GM21423 (cell line): ENCODE results near the gene TRAPPC2.
"Not testable (repeated sequence)": the region's sequence is repeated elsewhere in the genome, so short reads cannot be mapped to it uniquely, and the experiment has no call there.

ENCODE experiments used
- ATAC-seq: cut with Tn5 transposase; IDR thresholded peaks from one replicate; pipeline ENCODE4 v1.9.1; 2021; ENCODE audit warnings: mild to moderate bottlenecking, moderate library complexity; ENCODE audit not compliant: unreplicated experiment

TRAPPC2 gene

DNA sequence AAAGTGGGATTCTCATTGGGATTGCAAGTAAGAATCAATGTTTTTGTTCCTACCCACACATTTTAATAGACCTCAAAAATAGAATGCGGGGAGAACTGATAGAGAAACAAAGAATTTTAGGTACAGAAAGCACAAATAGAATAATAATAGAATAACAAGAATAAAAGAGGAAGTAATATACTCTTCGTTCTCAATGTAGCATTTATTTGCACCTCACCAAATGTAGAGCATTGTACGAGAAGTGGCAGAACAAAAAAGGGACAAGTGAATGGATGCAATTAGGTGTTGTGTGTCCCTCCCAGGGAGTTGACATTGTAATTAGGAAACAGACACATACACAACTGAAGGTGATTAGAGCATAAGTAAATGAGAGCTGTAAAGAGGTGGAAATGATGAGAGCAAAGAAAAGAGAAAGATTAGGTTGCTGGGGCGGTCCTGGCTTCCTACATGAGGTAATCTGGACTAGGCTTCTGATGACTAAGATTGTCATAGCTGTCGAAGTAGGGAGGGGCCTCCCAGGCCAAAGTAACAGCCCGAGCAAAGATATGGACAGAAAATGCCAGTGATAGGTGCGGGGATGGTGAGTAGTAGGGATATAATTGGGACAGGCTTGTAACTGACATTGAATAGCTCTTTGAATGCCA lies 35.1 kb downstream of the TRAPPC2 start:
- ATAC-seq: peak; percentile 35

DNA sequence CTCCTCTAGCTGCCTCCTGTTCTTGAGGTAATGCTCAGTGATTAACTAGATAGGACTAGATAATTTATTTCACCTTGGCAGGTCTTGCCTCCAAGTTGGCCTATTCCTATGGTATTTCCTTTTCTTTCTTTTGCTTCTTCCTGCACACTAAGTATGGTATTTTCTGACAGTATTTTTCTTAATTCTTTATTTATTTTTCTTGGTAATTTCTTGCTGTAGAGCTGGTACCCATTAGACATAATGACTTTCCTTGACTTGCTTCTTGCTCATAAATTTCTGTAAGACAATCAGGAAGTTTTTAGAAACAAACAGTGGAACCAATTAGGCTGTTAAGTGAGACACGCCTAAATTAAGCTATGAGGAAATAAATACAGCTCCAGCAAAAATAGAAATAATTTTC lies 36.0 kb downstream of the TRAPPC2 start:
- ATAC-seq: no peak

DNA sequence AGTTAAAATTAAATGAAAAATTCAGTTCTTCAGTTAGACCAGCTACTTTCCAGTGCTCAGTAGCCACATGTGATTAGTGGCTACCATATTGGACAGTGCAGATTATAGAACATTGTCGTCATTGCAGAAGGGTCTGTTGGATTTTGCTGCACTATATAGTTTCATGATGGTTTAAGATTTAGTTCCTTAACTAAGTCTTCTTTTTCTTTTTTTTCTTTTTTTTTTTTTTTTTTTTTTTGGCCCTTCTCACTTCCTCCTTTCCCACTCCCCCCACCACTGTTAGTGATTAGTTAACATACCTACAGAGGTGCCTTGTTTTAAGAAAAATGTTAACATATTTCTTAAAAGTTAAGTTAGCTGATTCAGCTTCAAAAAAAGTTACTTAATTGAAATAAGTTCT lies 36.4 kb downstream of the TRAPPC2 start:
- peak; percentile 17 for ATAC-seq

GRCh38 chrX:13697455-13697854 lies 37.0 kb downstream of the TRAPPC2 start:
- peak; percentile 56 for ATAC-seq

DNA sequence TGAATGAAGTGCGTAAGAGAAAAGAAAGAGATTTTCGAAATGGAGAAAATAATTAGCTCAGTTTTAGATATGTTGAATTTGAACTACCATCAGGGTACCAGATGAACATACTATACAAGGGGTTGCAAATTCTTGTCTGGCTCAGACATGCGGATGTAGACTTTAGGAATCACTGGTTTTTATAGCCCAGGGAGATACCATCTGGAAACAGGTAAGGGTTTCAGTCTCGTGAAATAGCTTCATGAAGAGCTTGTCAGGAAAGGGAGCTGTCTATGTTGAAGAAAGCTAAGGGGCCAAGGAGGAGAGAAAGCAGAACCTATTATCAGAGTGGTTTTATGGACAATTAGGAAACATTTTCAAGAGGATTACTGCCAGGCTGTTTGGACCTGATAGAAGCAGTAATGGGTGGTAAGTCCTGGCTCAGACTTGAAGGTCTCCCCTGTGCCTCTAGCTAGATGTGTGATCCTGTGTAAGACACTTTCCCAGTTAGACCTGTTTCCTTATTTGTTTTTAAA lies 38.8 kb downstream of the TRAPPC2 start:
- ATAC-seq: no peak

DNA sequence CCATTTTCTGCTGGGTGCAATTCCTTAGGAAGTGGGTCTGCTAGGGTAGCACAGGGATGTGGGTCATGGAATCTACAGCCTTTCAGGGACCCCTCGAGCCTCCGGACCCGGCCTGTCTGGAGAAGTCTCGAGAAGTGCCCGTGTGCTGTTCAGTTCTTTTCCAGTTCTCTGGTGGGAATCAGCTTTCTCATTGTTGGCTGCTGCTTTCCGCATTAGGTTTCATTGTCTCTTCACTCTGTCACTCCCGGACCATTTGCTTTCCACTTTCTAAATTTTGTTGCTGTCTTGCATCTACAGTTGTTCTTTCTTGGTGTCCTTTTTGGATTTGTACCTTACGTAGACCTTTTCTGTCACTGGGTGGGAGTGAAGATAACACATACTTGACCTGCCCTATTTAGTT lies 39.4 kb downstream of the TRAPPC2 start:
- ATAC-seq: no peak

DNA sequence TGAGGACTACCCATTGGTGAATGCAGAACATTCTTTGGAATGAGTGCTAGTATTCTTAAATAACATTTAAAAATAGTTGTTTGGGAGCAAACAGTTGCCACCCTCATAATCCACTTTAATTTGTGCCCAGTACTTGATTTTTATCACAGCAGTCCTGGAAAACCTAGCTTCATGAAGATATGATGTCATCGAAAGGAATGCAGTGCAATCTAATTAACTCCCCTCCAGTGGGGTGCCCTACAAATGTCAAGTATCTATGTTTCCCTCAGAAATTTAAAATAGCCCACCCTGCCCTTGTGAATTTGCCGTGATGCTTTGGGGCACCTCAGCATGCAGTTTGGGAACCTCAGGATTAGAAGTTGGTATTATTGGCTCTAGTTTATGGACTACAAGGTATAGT lies 40.1 kb downstream of the TRAPPC2 start:
- no peak for ATAC-seq

GRCh38 chrX:13693341-13693961 lies 41.0 kb downstream of the TRAPPC2 start:
- ATAC-seq: no peak

- no peak for ATAC-seq
Observed at GRCh38 chrX:13692771-13693231, 41.6 kb downstream of the TRAPPC2 start.

DNA sequence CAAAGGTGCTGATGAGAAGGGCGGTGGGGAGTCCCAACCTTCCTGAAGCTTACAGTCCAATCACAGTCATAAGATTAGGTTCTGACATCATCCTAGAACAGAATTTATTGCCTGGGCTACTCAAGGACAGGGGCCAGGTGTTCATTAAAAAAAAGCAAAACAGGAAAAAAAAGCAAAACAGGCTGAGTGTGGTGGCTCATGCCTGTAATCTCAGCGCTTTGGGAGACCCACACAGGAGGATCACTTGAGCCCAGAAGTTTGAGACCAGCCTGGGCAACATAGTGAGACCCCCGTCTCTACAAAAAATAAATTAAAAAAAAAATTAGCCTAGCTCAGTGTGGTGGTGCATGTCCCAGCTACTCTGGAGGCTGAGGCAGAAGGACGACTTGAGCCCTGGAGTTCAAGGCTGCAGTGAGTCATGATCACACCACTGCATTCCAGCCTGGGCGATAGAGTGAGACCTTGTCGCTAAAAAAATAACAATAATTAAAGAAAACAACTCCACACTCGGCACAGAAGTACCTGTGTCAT lies 42.5 kb downstream of the TRAPPC2 start:
- ATAC-seq: no peak

- no peak for ATAC-seq
Observed at GRCh38 chrX:13690836-13691235, 43.6 kb downstream of the TRAPPC2 start.

DNA sequence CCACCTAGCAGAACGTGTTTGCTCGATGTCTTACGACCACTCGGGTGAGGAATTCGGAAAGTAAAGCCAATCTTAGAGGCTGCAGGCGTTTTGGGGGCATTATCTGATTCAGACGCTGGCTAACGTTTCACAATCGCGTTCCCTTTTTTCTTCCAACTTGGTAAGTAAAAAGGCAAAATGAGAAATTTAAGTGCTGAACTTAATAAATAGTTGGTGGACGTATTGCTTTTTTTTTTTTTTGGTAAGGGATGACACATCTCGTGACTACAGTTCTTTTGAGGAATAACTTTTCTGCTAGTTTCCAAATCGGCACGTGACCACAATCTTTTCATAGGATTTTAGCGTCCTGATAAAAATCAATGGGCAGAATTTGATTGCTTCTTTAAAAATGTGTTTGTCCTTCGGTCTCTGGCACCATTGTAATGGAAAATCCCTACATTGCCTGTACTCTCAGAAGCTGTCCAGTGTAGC lies 44.6 kb downstream of the TRAPPC2 start:
- ATAC-seq: no peak

DNA sequence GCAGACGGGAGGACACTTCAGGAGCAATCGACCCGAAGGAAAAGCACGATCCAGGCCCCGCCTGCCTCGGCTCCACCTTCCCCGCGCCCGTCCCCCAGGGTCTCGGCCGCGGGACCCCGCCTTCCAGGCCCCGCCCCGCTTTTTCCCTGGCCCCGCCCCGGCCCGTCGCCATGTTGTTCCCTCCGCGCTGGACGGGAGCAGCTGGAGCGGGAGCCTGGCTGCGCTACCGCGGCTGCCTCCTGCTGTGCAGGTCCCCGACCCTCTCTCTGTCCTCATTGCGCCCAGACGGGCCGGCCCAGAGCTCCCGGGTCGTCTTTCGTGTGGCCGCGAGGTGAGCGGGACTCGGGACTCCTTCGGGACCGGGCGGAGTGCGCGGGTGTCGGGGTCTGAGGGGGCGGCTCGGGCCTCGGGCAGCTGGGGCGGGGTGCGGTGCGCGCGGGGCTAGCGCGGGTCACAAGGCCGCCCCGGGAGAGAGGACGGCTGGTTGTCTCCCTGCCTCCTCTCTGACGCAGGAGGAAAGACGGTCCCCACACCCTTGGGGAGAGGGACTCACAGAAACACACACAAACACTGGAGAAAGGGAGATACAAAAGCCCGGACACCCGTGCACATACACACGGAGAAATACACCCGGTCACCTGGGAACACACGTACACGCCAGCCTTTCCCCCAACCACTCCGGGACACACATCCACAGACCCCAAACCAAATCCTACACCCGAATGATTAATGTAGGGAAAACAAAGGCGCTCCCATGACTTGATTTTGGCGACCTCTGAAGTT lies 45.3 kb downstream of the TRAPPC2 start, which contains the start of gene RAB9A:
Gene RAB9A, plus strand, starts transcription at position 171 of the 783 bp plus-strand sequence. CDS start 19,619 bp downstream, outside the sequence.
- ATAC-seq: peak; percentile 58

DNA sequence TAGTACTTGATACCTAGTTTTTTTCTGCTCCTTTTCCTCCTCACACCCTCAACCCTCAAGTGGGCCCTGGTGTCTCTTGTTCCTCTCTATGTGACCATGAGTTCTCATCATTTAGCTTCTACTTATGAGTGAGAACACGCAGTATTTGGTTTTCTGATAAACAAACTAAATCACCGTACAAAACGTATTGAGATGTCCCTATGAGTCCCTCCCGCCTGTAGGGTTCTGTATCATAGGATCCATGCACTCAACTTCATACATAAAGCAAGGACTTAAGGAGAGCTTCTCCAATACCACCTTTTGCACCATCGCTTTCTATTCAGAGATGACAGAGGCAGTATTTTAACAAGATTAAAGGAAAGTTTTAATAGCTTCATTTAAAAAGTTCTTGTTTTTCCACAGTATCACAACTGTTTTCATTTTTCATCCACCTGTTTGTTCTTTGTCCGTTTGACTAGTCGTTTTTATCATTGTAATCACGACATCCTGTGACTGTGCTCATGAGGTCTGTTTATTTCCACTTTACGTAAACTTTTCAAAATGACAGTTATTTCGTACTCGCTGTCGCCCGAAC lies 45.9 kb downstream of the TRAPPC2 start:
- no peak for ATAC-seq

DNA sequence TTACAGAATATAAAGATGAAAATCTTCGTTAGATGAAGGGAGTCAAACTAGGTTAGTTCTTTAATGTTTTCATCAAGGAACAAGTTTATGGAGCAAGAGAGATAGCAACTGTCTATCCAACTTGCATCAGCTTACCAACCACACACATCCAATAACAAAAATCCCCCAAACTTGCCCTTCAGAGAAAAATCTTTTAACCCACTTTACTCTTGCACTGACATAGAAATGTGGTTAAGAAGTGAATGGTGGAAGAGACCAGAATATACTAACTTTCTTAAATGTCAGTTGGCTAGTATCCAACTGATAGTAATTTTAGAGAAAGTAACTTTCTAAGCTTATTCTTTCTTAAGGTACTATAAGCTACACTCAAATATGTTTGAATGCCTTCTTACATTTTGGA lies 47.2 kb downstream of the TRAPPC2 start:
- no peak for ATAC-seq

GRCh38 chrX:13685126-13685763 lies 49.2 kb downstream of the TRAPPC2 start:
- peak; percentile 44 for ATAC-seq

- ATAC-seq: no peak
Observed at GRCh38 chrX:13684361-13684760, 50.1 kb downstream of the TRAPPC2 start.

- ATAC-seq: no peak
Observed at GRCh38 chrX:13681595-13681994, 52.8 kb downstream of the TRAPPC2 start.

DNA sequence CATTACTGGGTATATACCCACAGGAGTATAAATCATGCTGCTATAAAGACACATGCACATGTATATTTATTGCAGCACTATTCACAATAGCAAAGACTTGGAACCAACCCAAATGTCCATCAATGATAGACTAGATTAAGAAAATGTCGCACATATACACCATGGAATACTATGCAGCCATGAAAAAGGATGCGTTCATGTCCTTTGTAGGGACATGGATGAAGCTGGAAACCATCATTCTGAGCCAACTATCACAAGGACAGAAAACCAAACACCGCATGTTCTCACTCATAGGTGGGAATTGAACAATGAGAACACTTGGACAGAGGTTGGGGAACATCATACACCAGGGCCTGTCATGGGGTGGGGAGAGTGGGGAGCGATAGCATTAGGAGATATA lies 54.7 kb downstream of the TRAPPC2 start:
- ATAC-seq: not testable (repeated sequence)

DNA sequence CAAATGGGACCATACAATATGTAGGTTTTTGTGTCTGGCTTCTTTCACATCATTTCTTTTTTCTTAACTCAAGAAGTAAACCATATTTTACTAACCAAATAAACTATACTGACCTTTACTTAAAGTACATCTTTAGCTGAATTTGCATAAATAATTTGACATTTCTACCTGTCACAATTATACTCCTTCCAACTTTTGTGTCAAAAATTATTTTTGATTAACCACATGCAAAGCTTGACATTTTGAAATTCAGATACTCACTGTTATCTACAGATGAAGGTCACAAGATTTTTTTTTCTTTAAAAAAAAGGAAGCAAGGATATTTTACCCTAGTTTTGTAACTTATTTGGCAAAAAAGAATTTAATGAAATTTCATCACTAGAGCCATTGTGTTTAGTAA lies 57.5 kb downstream of the TRAPPC2 start:
- ATAC-seq: no peak
